Neural cell (in vitro differentiated cells): Measurements from ENCODE around the gene STXBP1. TPM values are rescaled to one million over a fixed set of nuclear protein-coding genes. Genes with fewer than 3 reads are reported as not detected.

ENCODE experiments used
- H2AFZ ChIP-seq: fragments of 200-600, 300-800 bp; sonication (generic), shearing (Covaris generic); 2 replicates; pipeline ENCODE4 v1.6.0; 2014; ENCODE audit warnings: low read depth, mild to moderate bottlenecking, antibody characterized with exemption, low read length, moderate library complexity
- H3F3A ChIP-seq: fragments of 200-600 bp; shearing (Covaris generic); 2 replicates; pipeline ENCODE4 v1.6.1; 2016; ENCODE audit warnings: mild to moderate bottlenecking, moderate library complexity, mixed read lengths, antibody characterized with exemption, low read length; ENCODE audit not compliant: insufficient read depth, poor library complexity, severe bottlenecking
- H3K27ac ChIP-seq: fragments of 200-600, 300-800 bp; sonication (generic), shearing (Covaris generic); 2 replicates; pipeline ENCODE4 v1.5.1; 2014; ENCODE audit warnings: mild to moderate bottlenecking, low read length, moderate library complexity
- H3K27me3 ChIP-seq: fragments of 300-800, 200-600 bp; sonication (generic), shearing (Covaris generic); 2 replicates; pipeline ENCODE4 v1.6.0; 2014; ENCODE audit warnings: mild to moderate bottlenecking, low read depth, low read length, moderate library complexity; ENCODE audit not compliant: insufficient read depth
- H3K36me3 ChIP-seq: fragments of 300-800, 200-600 bp; sonication (generic), shearing (Covaris generic); 2 replicates; pipeline ENCODE4 v1.5.1; 2014; ENCODE audit warnings: mild to moderate bottlenecking, antibody characterized with exemption, low read length, moderate library complexity; ENCODE audit not compliant: insufficient read depth
- H3K4me2 ChIP-seq: fragments of 300-800, 200-600 bp; sonication (generic), shearing (Covaris generic); 2 replicates; pipeline ENCODE4 v1.6.0; 2014; ENCODE audit warnings: mild to moderate bottlenecking, low read length
- H3K4me3 ChIP-seq: fragments of 300-800, 200-600 bp; sonication (generic), shearing (Covaris generic); 2 replicates; pipeline ENCODE4 v1.5.1; 2014; ENCODE audit warnings: mild to moderate bottlenecking, low read length, moderate library complexity
- H3K79me2 ChIP-seq: fragments of 200-600 bp; shearing (Covaris generic); replicated peaks from 2 replicates; pipeline ENCODE4 v1.6.0; 2014; ENCODE audit warnings: mild to moderate bottlenecking, low read length, moderate library complexity; ENCODE audit not compliant: insufficient read depth
- H3K9ac ChIP-seq: fragments of 300-800, 200-600 bp; sonication (generic), shearing (Covaris generic); 2 replicates; pipeline ENCODE4 v1.6.1; 2016; ENCODE audit warnings: mild to moderate bottlenecking, low read length, mixed read lengths
- H3K9me2 ChIP-seq: fragments of 200-600 bp; shearing (Covaris generic); 2 replicates; pipeline ENCODE4 v1.6.1; 2016; ENCODE audit warnings: mild to moderate bottlenecking, low read length, mixed read lengths; ENCODE audit not compliant: insufficient read depth
- H3K9me3 ChIP-seq: fragments of 200-600, 300-800 bp; sonication (generic), shearing (Covaris generic); 2 replicates; pipeline ENCODE4 v1.6.1; 2016; ENCODE audit warnings: mild to moderate bottlenecking, mixed run types, low read length, moderate library complexity, mixed read lengths
- H4K20me1 ChIP-seq: fragments of 200-600 bp; shearing (Covaris generic); 2 replicates; pipeline ENCODE4 v1.6.1; 2016; ENCODE audit warnings: mild to moderate bottlenecking, mixed run types; ENCODE audit not compliant: insufficient read depth
- EP300 ChIP-seq: fragments of 450-650 bp; conservative IDR thresholded peaks from 2 replicates; pipeline ENCODE4 v1.6.1; 2014; ENCODE audit warnings: antibody characterized with exemption, mild to moderate bottlenecking, moderate library complexity; ENCODE audit not compliant: poor library complexity, severe bottlenecking
- EZH2 ChIP-seq: fragments of 200-600, 300-800 bp; shearing (Covaris generic), sonication (generic); IDR thresholded peaks from 2 replicates; pipeline ENCODE4 v1.6.1; 2014; ENCODE audit warnings: antibody characterized with exemption, low read length, borderline replicate concordance, mild to moderate bottlenecking; ENCODE audit not compliant: insufficient read depth, poor library complexity, severe bottlenecking
- MXI1 ChIP-seq: fragments of 450-650 bp; conservative IDR thresholded peaks from 2 replicates; pipeline ENCODE4 v1.6.1; 2014; ENCODE audit warnings: antibody characterized with exemption, mild to moderate bottlenecking; ENCODE audit not compliant: poor library complexity, severe bottlenecking
- POLR2AphosphoS5 ChIP-seq: IDR thresholded peaks from 2 replicates; pipeline ENCODE4 v1.6.1; 2012
- RAD21 ChIP-seq: fragments of 450-650 bp; conservative IDR thresholded peaks from 2 replicates; pipeline ENCODE4 v1.6.1; 2014; ENCODE audit warnings: antibody characterized with exemption, mild to moderate bottlenecking, moderate library complexity
- REST ChIP-seq: IDR thresholded peaks from 2 replicates; pipeline ENCODE4 v1.6.1; 2012; ENCODE audit warnings: borderline replicate concordance
- SMC3 ChIP-seq: fragments of 450-650 bp; conservative IDR thresholded peaks from 2 replicates; pipeline ENCODE4 v1.6.1; 2014; ENCODE audit warnings: antibody characterized with exemption, mild to moderate bottlenecking, moderate library complexity; ENCODE audit not compliant: poor library complexity
- TAF1 ChIP-seq: IDR thresholded peaks from 2 replicates; pipeline ENCODE4 v1.6.1; 2012; ENCODE audit warnings: low read depth
- polyA plus RNA-seq: library from polyadenylated mRNA; depleted of rRNA; stranded (reverse); fragments of >200 nt; gene quantifications from 2 replicates; pipeline ENCODE4 v1.2.3, GENCODE V29; 2014
- TF ChIP-seq, protein P1 (sequence below): fragments of 450-650 bp; IDR thresholded peaks from 2 replicates; pipeline ENCODE4 v1.5.1; 2014; ENCODE audit warnings: antibody characterized with exemption, mild to moderate bottlenecking, moderate library complexity; ENCODE audit not compliant: poor library complexity, severe bottlenecking

STXBP1 gene
- polyA plus RNA-seq, 1 donor from 2014 or later: 42.5 TPM

- Histone ChIP-seq H3K27me3 (no peaks in the 10 kb centered on the region), H3K27ac (no peak overlapping the region), H3K9me3 (no peaks in the 10 kb centered on the region), H3K79me2 (no peaks in the 10 kb centered on the region), H3K9me2 (no peaks in the 10 kb centered on the region), H4K20me1 (no peaks in the 10 kb centered on the region), H3F3A (no peaks in the 10 kb centered on the region), H2AFZ (no peak overlapping the region), H3K36me3 (no peaks in the 10 kb centered on the region), H3K4me3 (no peak overlapping the region), H3K4me2 (no peak overlapping the region), H3K9ac (no peak overlapping the region)
- TF ChIP-seq, protein P1, sequence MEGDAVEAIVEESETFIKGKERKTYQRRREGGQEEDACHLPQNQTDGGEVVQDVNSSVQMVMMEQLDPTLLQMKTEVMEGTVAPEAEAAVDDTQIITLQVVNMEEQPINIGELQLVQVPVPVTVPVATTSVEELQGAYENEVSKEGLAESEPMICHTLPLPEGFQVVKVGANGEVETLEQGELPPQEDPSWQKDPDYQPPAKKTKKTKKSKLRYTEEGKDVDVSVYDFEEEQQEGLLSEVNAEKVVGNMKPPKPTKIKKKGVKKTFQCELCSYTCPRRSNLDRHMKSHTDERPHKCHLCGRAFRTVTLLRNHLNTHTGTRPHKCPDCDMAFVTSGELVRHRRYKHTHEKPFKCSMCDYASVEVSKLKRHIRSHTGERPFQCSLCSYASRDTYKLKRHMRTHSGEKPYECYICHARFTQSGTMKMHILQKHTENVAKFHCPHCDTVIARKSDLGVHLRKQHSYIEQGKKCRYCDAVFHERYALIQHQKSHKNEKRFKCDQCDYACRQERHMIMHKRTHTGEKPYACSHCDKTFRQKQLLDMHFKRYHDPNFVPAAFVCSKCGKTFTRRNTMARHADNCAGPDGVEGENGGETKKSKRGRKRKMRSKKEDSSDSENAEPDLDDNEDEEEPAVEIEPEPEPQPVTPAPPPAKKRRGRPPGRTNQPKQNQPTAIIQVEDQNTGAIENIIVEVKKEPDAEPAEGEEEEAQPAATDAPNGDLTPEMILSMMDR: no peak
- no peak for TF ChIP-seq EP300
- no peak for TF ChIP-seq TAF1
- no peak for TF ChIP-seq EZH2
- no peak for TF ChIP-seq RAD21
- TF ChIP-seq SMC3: no peak
- no peak for TF ChIP-seq POLR2AphosphoS5
- no peak for TF ChIP-seq REST
- TF ChIP-seq MXI1: no peak
These were observed 86.3 kb downstream of the STXBP1 start for GRCh38 chr9:127698386-127698785.

GRCh38 chr9:127698985-127699670, 87.1 kb downstream of the STXBP1 start:
- no peak overlapping the region for H2AFZ ChIP-seq
- no peak overlapping the region for H3K27ac ChIP-seq
- H3K9ac ChIP-seq: no peak overlapping the region
- H3K4me2 ChIP-seq: no peak overlapping the region
- no peaks in the 10 kb centered on the region for H3F3A ChIP-seq
- peak overlapping the region; percentile 57 for H3K4me3 ChIP-seq
- no peaks in the 10 kb centered on the region for H3K79me2 ChIP-seq
- TF ChIP-seq SMC3: no peak
- no peak for TF ChIP-seq MXI1
- no peak for TF ChIP-seq REST
- TF ChIP-seq EP300: no peak
- TF ChIP-seq, protein P1: no peak
- TF ChIP-seq RAD21: no peak
- no peak for TF ChIP-seq TAF1
- TF ChIP-seq EZH2: no peak
- TF ChIP-seq POLR2AphosphoS5: no peak
- H4K20me1 ChIP-seq: no peaks in the 10 kb centered on the region
- no peaks in the 10 kb centered on the region for H3K27me3 ChIP-seq
- H3K9me3 ChIP-seq: no peaks in the 10 kb centered on the region
- no peaks in the 10 kb centered on the region for H3K9me2 ChIP-seq
- H3K36me3 ChIP-seq: no peaks in the 10 kb centered on the region
